ENCODE measurements around the gene FAM186B. TPM values are rescaled to one million over a fixed set of nuclear protein-coding genes. Genes with fewer than 3 reads are reported as not detected.

The FAM186B gene
- total and polyA plus RNA-seq, 2 experiments from 2014 or later, result 0.17 to 0.69 TPM

DNA sequence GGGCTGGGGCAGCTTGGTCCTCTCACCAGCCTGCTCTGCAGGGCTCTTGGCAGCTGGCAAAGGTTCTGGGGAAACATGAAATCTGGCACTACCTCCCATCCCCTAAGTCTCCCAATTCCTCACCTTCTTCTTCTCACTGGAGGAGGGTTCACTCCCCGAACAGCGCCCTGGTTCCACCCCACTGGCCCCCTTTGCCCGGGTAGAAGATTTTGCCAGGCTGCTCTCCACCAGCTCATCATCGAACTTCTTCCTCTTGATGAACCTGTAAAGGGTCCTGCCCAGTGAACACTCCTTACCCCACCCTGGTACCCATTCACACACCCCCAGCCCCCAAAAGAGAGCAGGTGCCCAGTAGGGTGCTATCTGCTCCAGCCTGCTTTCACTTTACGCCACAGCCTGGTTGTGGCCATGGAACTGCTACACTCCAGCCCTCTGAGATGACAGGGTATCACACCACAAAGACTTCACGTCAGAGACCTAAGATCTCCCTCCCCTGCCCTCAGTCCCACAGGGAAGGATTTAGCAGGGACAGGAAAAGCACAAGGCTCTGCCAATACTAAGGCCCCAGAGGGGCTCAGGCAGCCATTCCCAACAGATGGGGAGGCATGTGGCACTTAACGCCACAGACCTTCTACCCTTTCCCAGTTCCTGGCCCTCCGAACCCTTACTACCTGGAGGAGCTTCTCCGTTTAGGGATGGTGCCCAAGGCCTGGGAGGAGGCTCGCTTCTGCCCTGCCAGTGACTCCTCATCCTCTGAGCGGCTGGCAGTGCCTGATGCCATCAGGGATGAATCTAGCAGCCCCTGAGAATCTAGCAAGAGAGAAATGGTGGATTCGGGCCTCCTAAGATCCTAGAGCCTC lies 39.8 kb downstream of the FAM186B start:
- Histone ChIP-seq H3K4me1 (ENCODE audit: insufficient read depth) (peaks cover 5% of the 10 kb centered on the region), H3K27me3 (no peaks in the 10 kb centered on the region), H4K20me1 (ENCODE audit: insufficient read depth, poor library complexity, severe bottlenecking) (no peaks in the 10 kb centered on the region), H3K36me3 (replicated peaks; ENCODE audit: insufficient read depth, low read depth) (no peaks in the 10 kb centered on the region), H3K9me3 (ENCODE audit: low read depth) (no peaks in the 10 kb centered on the region), H3K79me2 (peaks cover 40% of the 10 kb centered on the region), H3K4me3 (no peak overlapping the region), H2AFZ (no peak overlapping the region), H3K4me2 (no peak overlapping the region), H3K27ac (no peak overlapping the region), H3K9me2 (replicated peaks; ENCODE audit: insufficient read depth) (no peaks in the 10 kb centered on the region)
- no peak for DNase-seq (ENCODE audit: low spot score)
- WGBS (ENCODE audit: low lambda C conversion rate, missing lambda C conversion rate), result 94% methylated on average over 12 of the region's 12 CpGs
- TF ChIP-seq, protein P1, sequence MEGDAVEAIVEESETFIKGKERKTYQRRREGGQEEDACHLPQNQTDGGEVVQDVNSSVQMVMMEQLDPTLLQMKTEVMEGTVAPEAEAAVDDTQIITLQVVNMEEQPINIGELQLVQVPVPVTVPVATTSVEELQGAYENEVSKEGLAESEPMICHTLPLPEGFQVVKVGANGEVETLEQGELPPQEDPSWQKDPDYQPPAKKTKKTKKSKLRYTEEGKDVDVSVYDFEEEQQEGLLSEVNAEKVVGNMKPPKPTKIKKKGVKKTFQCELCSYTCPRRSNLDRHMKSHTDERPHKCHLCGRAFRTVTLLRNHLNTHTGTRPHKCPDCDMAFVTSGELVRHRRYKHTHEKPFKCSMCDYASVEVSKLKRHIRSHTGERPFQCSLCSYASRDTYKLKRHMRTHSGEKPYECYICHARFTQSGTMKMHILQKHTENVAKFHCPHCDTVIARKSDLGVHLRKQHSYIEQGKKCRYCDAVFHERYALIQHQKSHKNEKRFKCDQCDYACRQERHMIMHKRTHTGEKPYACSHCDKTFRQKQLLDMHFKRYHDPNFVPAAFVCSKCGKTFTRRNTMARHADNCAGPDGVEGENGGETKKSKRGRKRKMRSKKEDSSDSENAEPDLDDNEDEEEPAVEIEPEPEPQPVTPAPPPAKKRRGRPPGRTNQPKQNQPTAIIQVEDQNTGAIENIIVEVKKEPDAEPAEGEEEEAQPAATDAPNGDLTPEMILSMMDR (IDR thresholded peaks at IDR 0.05; ENCODE audit: poor library complexity), result no peak
- TF ChIP-seq EZH2phosphoT487 (IDR thresholded peaks at IDR 0.05; ENCODE audit: low read depth, severe bottlenecking, unreplicated experiment) (no peak), EZH2 (IDR thresholded peaks at IDR 0.05; ENCODE audit: borderline replicate concordance) (no peak)

DNA sequence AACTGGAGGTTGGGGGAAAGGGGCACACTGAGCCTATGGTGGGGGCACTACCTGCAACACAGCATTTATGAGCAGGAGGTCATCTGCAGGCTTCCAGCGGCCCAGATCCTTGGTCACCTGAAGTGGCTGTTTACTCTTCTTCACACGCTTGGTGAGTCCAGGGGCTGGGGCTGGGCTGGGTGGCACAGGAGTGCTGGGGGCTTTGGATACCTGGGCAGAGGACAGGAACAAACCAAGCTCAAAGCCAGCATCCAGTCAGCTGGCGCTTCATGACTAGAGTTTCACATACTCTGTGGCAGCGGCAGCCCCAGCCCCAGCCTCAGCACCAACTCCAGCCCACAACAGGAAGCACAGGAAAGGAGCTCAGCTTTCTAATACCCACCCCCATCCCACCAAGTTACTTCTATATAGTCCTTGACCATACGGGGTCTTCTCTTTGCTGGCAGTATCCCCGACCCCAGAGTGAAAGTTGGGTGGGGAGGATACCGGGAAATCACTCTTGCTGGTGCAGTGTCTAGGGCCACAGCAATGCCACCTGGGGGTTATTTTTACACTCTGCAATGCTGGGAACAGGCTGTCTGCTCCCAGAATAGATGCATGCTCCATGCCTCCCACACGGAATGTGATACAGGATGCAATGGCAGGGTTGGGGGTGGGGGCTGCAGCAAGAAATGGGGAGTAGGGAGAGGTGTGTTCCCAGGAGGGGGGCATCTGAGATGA lies 40.6 kb downstream of the FAM186B start:
- DNase-seq (ENCODE audit: low spot score), result no peak
- Histone ChIP-seq H3K4me1 (ENCODE audit: insufficient read depth) (peaks cover 5% of the 10 kb centered on the region), H3K27ac (no peak overlapping the region), H3K4me2 (no peak overlapping the region), H2AFZ (no peak overlapping the region), H3K36me3 (replicated peaks; ENCODE audit: insufficient read depth, low read depth) (no peaks in the 10 kb centered on the region), H3K4me3 (no peak overlapping the region), H3K27me3 (no peaks in the 10 kb centered on the region), H3K79me2 (peaks cover 32% of the 10 kb centered on the region), H4K20me1 (ENCODE audit: insufficient read depth, poor library complexity, severe bottlenecking) (no peaks in the 10 kb centered on the region), H3K9me2 (replicated peaks; ENCODE audit: insufficient read depth) (no peaks in the 10 kb centered on the region), H3K9me3 (ENCODE audit: low read depth) (no peaks in the 10 kb centered on the region)
- TF ChIP-seq EZH2phosphoT487 (IDR thresholded peaks at IDR 0.05; ENCODE audit: low read depth, severe bottlenecking, unreplicated experiment) (no peak), EZH2 (IDR thresholded peaks at IDR 0.05; ENCODE audit: borderline replicate concordance) (no peak)
- TF ChIP-seq, protein P1 (IDR thresholded peaks at IDR 0.05; ENCODE audit: poor library complexity), result no peak
- 96% methylated on average over 8 of the region's 8 CpGs for WGBS (ENCODE audit: low lambda C conversion rate, missing lambda C conversion rate)

DNA sequence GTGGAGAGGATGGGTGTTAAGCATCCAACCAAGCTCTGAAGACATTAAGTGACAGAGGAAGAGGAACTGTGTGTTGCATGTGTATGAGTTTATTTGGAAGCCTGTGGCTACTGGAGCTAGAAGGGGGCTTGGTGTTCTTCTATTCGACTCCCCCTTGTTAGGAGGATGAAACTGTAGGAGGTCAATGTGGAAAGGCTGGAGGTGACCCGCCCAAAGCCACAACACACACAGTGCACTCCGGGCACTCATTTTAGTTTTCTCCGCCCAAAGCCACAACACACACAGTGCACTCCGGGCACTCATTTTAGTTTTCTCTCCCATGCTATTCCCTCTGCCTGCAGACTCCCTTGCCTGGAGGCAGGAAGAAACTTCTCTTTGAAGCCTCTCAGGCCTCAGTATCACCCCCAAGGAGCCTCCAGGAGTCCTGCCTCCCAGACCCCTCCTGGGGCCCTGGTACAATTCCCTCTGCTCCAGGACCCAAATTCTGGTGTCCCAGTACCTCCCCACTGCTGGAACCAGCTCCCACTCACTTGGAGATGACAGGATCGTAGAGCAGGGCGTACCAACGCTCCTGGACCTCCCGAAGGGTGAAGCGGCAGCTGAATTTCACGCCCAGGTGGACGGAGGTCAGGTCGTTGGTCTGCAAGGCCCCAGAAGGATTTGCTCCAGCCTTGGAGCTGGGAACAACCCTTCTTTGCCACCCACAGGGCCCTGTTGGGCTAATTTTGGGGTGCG lies 41.3 kb downstream of the FAM186B start:
- peaks cover 25% of the 10 kb centered on the region for H3K79me2 ChIP-seq
- TF ChIP-seq EZH2 (IDR thresholded peaks at IDR 0.05; ENCODE audit: borderline replicate concordance) (no peak), EZH2phosphoT487 (IDR thresholded peaks at IDR 0.05; ENCODE audit: low read depth, severe bottlenecking, unreplicated experiment) (no peak)
- TF ChIP-seq, protein P1 (IDR thresholded peaks at IDR 0.05; ENCODE audit: poor library complexity), result no peak
- H3K36me3 ChIP-seq (replicated peaks; ENCODE audit: insufficient read depth, low read depth), result no peaks in the 10 kb centered on the region
- H2AFZ ChIP-seq, result no peak overlapping the region
- H3K27ac ChIP-seq, result no peak overlapping the region
- no peak overlapping the region for H3K4me2 ChIP-seq
- no peak for DNase-seq (ENCODE audit: low spot score)
- 97% methylated on average over 14 of the region's 14 CpGs for WGBS (ENCODE audit: low lambda C conversion rate, missing lambda C conversion rate)
- no peaks in the 10 kb centered on the region for H3K27me3 ChIP-seq
- no peaks in the 10 kb centered on the region for H3K9me3 ChIP-seq (ENCODE audit: low read depth)
- no peaks in the 10 kb centered on the region for H3K9me2 ChIP-seq (replicated peaks; ENCODE audit: insufficient read depth)
- peaks cover 5% of the 10 kb centered on the region for H3K4me1 ChIP-seq (ENCODE audit: insufficient read depth)
- H4K20me1 ChIP-seq (ENCODE audit: insufficient read depth, poor library complexity, severe bottlenecking), result no peaks in the 10 kb centered on the region
- H3K4me3 ChIP-seq, result no peak overlapping the region

Measured in hepatocyte (in vitro differentiated cells).